Loucy (cell line): ENCODE data around the gene DENND2C.

ENCODE experiments used
- H2AFZ ChIP-seq: fragments of 200-600 bp; sonication (generic); 2 replicates; pipeline ENCODE4 v1.6.0; 2016; ENCODE audit warnings: antibody characterized with exemption, mild to moderate bottlenecking, low read length, moderate library complexity
- H3F3A ChIP-seq: fragments of 200-600 bp; 2 replicates; pipeline ENCODE4 v1.6.0; 2016; ENCODE audit warnings: antibody characterized with exemption, low read depth, mild to moderate bottlenecking
- H3K27me3 ChIP-seq: fragments of 200-600 bp; sonication (generic); 2 replicates; pipeline ENCODE4 v1.6.1; 2014; ENCODE audit warnings: low read length, mild to moderate bottlenecking; ENCODE audit not compliant: insufficient read depth, poor library complexity, severe bottlenecking
- H3K36me3 ChIP-seq: fragments of 200-600 bp; sonication (generic); 2 replicates; pipeline ENCODE4 v1.6.1; 2016; ENCODE audit warnings: low read length; ENCODE audit not compliant: insufficient read depth
- H3K4me1 ChIP-seq: fragments of 200-600 bp; sonication (generic); 2 replicates; pipeline ENCODE4 v1.5.1; 2014; ENCODE audit warnings: low read length, mild to moderate bottlenecking; ENCODE audit not compliant: insufficient read depth, poor library complexity, severe bottlenecking
- H3K4me2 ChIP-seq: fragments of 200-600 bp; sonication (generic); 2 replicates; pipeline ENCODE4 v1.6.0; 2014; ENCODE audit warnings: antibody characterized with exemption, low read length, low read depth, mild to moderate bottlenecking; ENCODE audit not compliant: poor library complexity, severe bottlenecking
- H3K4me3 ChIP-seq: fragments of 200-600 bp; sonication (generic); 2 replicates; pipeline ENCODE4 v1.5.1; 2014; ENCODE audit warnings: low read length, mild to moderate bottlenecking, mixed read lengths; ENCODE audit not compliant: poor library complexity, severe bottlenecking
- H3K79me2 ChIP-seq: fragments of 200-600 bp; sonication (generic); 2 replicates; pipeline ENCODE4 v1.6.1; 2014; ENCODE audit warnings: low read length; ENCODE audit not compliant: insufficient read depth
- H3K9ac ChIP-seq: fragments of 200-600 bp; sonication (generic); 2 replicates; pipeline ENCODE4 v1.6.0; 2014; ENCODE audit warnings: mild to moderate bottlenecking, low read depth, low read length, moderate library complexity; ENCODE audit not compliant: poor library complexity, severe bottlenecking
- H3K9me2 ChIP-seq: fragments of 200-600 bp; sonication (generic); replicated peaks from 2 replicates; pipeline ENCODE4 v1.6.1; 2016; ENCODE audit warnings: low read depth, low read length, mixed read lengths
- H3K9me3 ChIP-seq: fragments of 200-600 bp; sonication (generic); 2 replicates; pipeline ENCODE4 v1.6.1; 2014; ENCODE audit warnings: mild to moderate bottlenecking, antibody characterized with exemption, low read length, low read depth; ENCODE audit not compliant: insufficient read depth
- H4K20me1 ChIP-seq: fragments of 200-600 bp; sonication (generic); 2 replicates; pipeline ENCODE4 v1.6.0; 2014; ENCODE audit warnings: antibody characterized with exemption, low read length, mild to moderate bottlenecking; ENCODE audit not compliant: insufficient read depth, poor library complexity, severe bottlenecking
- CTCF ChIP-seq: fragments of 200-600 bp; sonication (generic); conservative IDR thresholded peaks from 2 replicates; pipeline ENCODE4 v1.5.1; 2014; ENCODE audit warnings: mild to moderate bottlenecking, antibody characterized with exemption, low read length
- EZH2phosphoT487 ChIP-seq: fragments of 200-600 bp; IDR thresholded peaks from 2 replicates; pipeline ENCODE4 v1.6.1; 2018; ENCODE audit warnings: antibody characterized with exemption, mild to moderate bottlenecking, moderate library complexity, borderline replicate concordance

Gene DENND2C

DNA sequence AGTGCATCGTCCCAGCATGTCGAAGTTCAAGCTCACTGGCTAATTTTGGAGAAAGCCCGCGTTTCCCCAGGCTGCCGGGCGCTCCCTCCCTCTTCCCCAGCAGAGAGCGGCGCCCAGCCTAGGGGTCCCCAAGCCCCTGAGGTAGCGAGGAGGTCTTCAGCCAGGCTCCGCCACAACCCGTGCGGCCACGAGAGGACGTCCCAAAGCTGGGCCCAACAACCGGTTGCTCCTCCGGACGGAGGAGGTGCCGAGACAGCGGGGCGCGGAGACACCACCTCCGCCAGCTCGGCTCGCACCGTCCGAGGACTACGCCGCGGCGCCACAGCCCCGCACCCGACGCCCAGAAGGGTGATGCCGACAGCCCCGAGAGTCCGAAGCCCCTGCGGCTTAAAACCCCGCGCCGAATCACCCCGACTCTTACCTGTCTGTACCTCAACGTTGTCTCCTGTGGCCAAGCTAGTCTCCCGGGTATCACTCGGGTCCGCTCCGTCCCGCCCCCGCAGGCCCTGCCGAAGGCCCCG, at the start of gene DENND2C:
Gene DENND2C, minus strand, starts transcription at position 488 of the 521 bp plus-strand sequence. CDS start 44,065 bp downstream, outside the sequence.
- TF ChIP-seq CTCF, result no peak
- TF ChIP-seq EZH2phosphoT487, result no peak
- Histone ChIP-seq H3K9me3 (no peaks in the 10 kb centered on the region), H3K4me3 (no peak within 1 kb of the TSS), H3K9me2 (no peaks in the 10 kb centered on the region), H3K36me3 (no peaks in the 10 kb centered on the region), H2AFZ (no peak within 1 kb of the TSS), H3K27me3 (no peaks in the 10 kb centered on the region), H4K20me1 (no peaks in the 10 kb centered on the region), H3K4me2 (no peak within 1 kb of the TSS), H3K4me1 (no peaks in the 10 kb centered on the region), H3K79me2 (no peaks in the 10 kb centered on the region), H3K9ac (no peak within 1 kb of the TSS), H3F3A (no peaks in the 10 kb centered on the region)

- Histone ChIP-seq H3K9me2 (no peaks in the 10 kb centered on the region), H3K4me2 (no peak overlapping the region), H3K9ac (no peak overlapping the region), H3K9me3 (no peaks in the 10 kb centered on the region), H2AFZ (no peak overlapping the region), H3K79me2 (peaks cover 22% of the 10 kb centered on the region), H3F3A (peaks cover 10% of the 10 kb centered on the region), H3K4me1 (peaks cover 8% of the 10 kb centered on the region), H3K4me3 (no peak overlapping the region), H3K27me3 (no peaks in the 10 kb centered on the region), H4K20me1 (peaks cover 9% of the 10 kb centered on the region), H3K36me3 (peaks cover 75% of the 10 kb centered on the region)
- no peak for TF ChIP-seq CTCF
- no peak for TF ChIP-seq EZH2phosphoT487
Observed at GRCh38 chr1:114719424-114719787, 49.6 kb upstream of the DENND2C start.

DNA sequence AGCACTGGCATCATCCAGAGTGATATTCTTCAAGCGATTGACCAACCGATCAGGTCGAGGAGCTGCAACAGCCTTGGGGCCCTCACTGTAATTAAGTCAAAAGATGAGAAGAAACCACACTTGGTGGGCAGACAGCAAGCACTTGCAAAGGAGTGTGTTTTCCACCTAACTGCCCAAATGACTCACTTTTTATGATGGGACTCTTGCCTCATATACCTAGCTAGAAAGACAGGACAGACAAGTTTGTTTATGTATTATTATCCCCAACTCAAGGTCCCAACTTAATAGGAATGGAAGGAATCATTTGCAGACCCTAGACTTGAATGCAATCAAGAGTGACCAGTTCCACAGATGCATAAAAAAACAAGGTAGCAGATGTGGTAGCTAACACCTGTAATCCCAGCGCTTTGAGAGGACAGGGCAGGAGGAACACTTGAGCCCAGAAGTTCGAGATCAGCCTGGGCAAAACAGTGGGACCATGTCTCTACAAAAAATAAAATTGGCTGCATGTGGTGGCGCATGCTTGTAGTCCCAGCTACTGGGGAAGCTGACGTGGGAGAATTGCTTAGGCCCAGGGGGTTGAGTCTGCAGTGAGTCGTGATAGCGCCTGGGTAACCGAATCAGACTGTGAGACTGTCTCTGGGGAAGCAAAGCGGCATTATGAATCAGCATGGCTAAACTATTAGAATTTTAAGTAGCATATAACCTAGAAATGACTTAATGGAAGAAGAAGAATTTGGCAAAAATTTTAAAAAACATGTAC, 49.0 kb upstream of the DENND2C start:
- no peaks in the 10 kb centered on the region for H3K9me3 ChIP-seq
- no peaks in the 10 kb centered on the region for H3K27me3 ChIP-seq
- H3K79me2 ChIP-seq, result peaks cover 27% of the 10 kb centered on the region
- H3K4me3 ChIP-seq, result no peak overlapping the region
- H4K20me1 ChIP-seq, result peaks cover 12% of the 10 kb centered on the region
- peaks cover 11% of the 10 kb centered on the region for H3K4me1 ChIP-seq
- peaks cover 10% of the 10 kb centered on the region for H3F3A ChIP-seq
- no peaks in the 10 kb centered on the region for H3K9me2 ChIP-seq
- no peak for TF ChIP-seq CTCF
- no peak for TF ChIP-seq EZH2phosphoT487
- no peak overlapping the region for H3K9ac ChIP-seq
- peaks cover 69% of the 10 kb centered on the region for H3K36me3 ChIP-seq
- no peak overlapping the region for H3K4me2 ChIP-seq
- no peak overlapping the region for H2AFZ ChIP-seq
